ENCODE data around the gene LRRC14B.

GRCh38 chr5:176296-176823 lies 14.9 kb upstream of the LRRC14B start:
- no peak for TF ChIP-seq POLR2A (IDR thresholded peaks at IDR 0.05; ENCODE audit: low read depth, low read length)
- no peak for TF ChIP-seq POLR2AphosphoS5 (IDR thresholded peaks at IDR 0.05; ENCODE audit: low read depth, low read length)
